Spleen (tissue), 11 donors: ENCODE data around the gene CIAO2B. TPM values are rescaled to one million over a fixed set of nuclear protein-coding genes. Genes with fewer than 3 reads are reported as not detected.
A peak's percentile ranks its signal among the peaks of the same experiment; 100 is the strongest.

Experiments used
- DNase-seq: peaks from one replicate; pipeline ENCODE4 v3.0.0-alpha.2; 2020
- H3K27ac ChIP-seq, 8 donors: fragments of 200-600 bp; sonication (generic) in 7 of 8; 1 replicate in 4 of 8; 2 replicates in 4 of 8; pipeline versions ENCODE4 v1.5.0 to v1.8.0; 2016 to 2021; ENCODE audit warnings: inconsistent platforms in 4 of 8, mild to moderate bottlenecking in 4 of 8, moderate library complexity in 1 of 8
- H3K27me3 ChIP-seq, 7 donors: fragments of 200-600 bp; sonication (generic) in 6 of 7; replicated peaks in 1 of 7; 1 replicate in 4 of 7; 2 replicates in 3 of 7; pipeline versions ENCODE4 v1.5.0 to v1.8.0; 2016 to 2021; ENCODE audit warnings: inconsistent platforms in 3 of 7, mild to moderate bottlenecking in 1 of 7
- H3K36me3 ChIP-seq, 6 donors: fragments of 200-600 bp; sonication (generic) in 5 of 6; 1 replicate in 4 of 6; 2 replicates in 2 of 6; pipeline versions ENCODE4 v1.5.0 to v1.8.0; 2016 to 2021; ENCODE audit warnings: inconsistent platforms in 2 of 6
- H3K4me1 ChIP-seq, 6 donors: fragments of 200-600 bp; sonication (generic) in 5 of 6; 1 replicate in 3 of 6; 2 replicates in 3 of 6; pipeline versions ENCODE4 v1.5.0 to v1.8.0; 2016 to 2021; ENCODE audit warnings: inconsistent platforms in 3 of 6
- H3K4me3 ChIP-seq, 8 donors: fragments of 200-600 bp; sonication (generic) in 7 of 8; 1 replicate in 4 of 8; 2 replicates in 4 of 8; pipeline versions ENCODE4 v1.5.0 to v1.8.0; 2016 to 2021; ENCODE audit warnings: inconsistent platforms in 4 of 8, mild to moderate bottlenecking in 4 of 8, moderate library complexity in 2 of 8
- H3K9me3 ChIP-seq, 8 donors: fragments of 200-600 bp; sonication (generic) in 7 of 8; 1 replicate in 4 of 8; 2 replicates in 4 of 8; pipeline versions ENCODE4 v1.5.0 to v1.8.0; 2016 to 2021; ENCODE audit warnings: inconsistent platforms in 4 of 8
- POLR2A ChIP-seq, 3 donors: fragments of 450-650 bp; IDR thresholded peaks; one replicate each; pipeline ENCODE4 v1.5.1; 2017; ENCODE audit warnings: antibody characterized with exemption in 3 of 3, mild to moderate bottlenecking in 1 of 3
- POLR2AphosphoS5 ChIP-seq, 3 donors: sonication (generic); formaldehyde crosslinking; IDR thresholded peaks; one replicate each; pipeline ENCODE4 v1.5.1; 2017; ENCODE audit warnings: antibody characterized with exemption in 3 of 3
- WGBS, 5 donors: extraction: QIAGEN DNeasy Blood & Tissue Kit in 3 of 5; methylation state at CpG; one replicate each; pipeline versions ENCODE4 v1.1.5 to v1.1.7; 2013 to 2018; 5-methylcytosine and 5-hydroxymethylcytosine counted together
- intact Hi-C: fragments of 100-400 bp; cut with DNase I; formaldehyde crosslinking; loops from one replicate; pipeline ENCODE4 v1.15.0; 2023; ENCODE audit warnings: low total_unique reads
- polyA plus RNA-seq, 3 donors: library from polyadenylated mRNA; stranded (reverse); fragments of 200-250 nt; gene quantifications; one replicate each; pipeline ENCODE4 v1.2.1, GENCODE V29; 2013
- total RNA-seq, 7 donors: library from RNA; depleted of rRNA in 3 of 7; stranded (reverse); fragments of >200 nt in 3 of 7; fragmentation: NEBNext Ultra II Directional in 4 of 7; extraction: Animal tissue kit (Norgen Biotek cat#: 25700) in 4 of 7; gene quantifications; one replicate each; pipeline versions ENCODE4 v1.1.0 to v1.2.1, GENCODE V29; 2016 to 2021
- TF ChIP-seq, protein P1 (sequence below), 11 experiments: fragments of 200-600 bp in 7 of 11; fragments of 450-650 bp in 4 of 11; sonication (generic) in 4 of 11; IDR thresholded peaks in 8 of 11; conservative IDR thresholded peaks in 3 of 11; 1 replicate in 7 of 11; 2 replicates in 4 of 11; pipeline versions ENCODE4 v1.4.0 to v1.8.0; 2016 to 2021; ENCODE audit warnings: antibody characterized with exemption in 11 of 11, inconsistent platforms in 4 of 11, mild to moderate bottlenecking in 1 of 11
- donor health status: healthy with polysubstance abuse.
- donor health status: DM: no; HTN: no; CAD: no; lungs with moderate emphysema.
- donor health status: DM: no; HTN: no; CAD: no.
- donor health status: Bipolar disorder and iron deficiency.
- donor health status: healthy.
- donor health status: DM: no; HTN: no; CAD: no.
- donor health status: DM: yes; HTN: yes; CAD: no.

Gene CIAO2B
- total and polyA plus RNA-seq, 10 donors: 46.8 to 168 (median 58.1) TPM

DNA sequence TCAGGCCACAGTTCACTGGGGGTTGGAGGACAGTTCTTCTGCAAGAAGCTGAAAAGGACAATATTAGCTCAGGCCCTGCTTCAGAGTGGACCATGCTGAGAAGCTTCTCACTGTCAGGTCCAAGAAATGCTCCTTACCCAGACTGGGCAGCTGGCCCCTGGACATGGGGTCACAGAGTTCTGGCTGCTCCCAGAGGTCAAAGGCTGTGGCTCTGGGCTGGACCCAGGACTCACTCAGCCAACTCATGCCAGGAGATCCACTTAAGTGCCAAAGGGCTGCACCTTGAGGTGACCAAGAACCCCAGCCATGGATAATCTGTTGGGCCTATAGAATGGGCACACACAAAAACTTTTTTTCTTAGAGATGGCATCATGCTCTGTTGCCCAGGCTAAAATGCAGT is 5.2 kb upstream of the CIAO2B start:
- TF ChIP-seq POLR2A (IDR thresholded peaks at IDR 0.05) (no peak), POLR2AphosphoS5 (IDR thresholded peaks at IDR 0.05) (no peak)
- TF ChIP-seq, protein P1, sequence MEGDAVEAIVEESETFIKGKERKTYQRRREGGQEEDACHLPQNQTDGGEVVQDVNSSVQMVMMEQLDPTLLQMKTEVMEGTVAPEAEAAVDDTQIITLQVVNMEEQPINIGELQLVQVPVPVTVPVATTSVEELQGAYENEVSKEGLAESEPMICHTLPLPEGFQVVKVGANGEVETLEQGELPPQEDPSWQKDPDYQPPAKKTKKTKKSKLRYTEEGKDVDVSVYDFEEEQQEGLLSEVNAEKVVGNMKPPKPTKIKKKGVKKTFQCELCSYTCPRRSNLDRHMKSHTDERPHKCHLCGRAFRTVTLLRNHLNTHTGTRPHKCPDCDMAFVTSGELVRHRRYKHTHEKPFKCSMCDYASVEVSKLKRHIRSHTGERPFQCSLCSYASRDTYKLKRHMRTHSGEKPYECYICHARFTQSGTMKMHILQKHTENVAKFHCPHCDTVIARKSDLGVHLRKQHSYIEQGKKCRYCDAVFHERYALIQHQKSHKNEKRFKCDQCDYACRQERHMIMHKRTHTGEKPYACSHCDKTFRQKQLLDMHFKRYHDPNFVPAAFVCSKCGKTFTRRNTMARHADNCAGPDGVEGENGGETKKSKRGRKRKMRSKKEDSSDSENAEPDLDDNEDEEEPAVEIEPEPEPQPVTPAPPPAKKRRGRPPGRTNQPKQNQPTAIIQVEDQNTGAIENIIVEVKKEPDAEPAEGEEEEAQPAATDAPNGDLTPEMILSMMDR (IDR thresholded peaks at IDR 0.05 in 8 of 11, conservative IDR thresholded peaks at IDR 0.05 in 3 of 11): no peak
- intact Hi-C loops: no loop called here
- DNase-seq: no peak
- Histone ChIP-seq H3K4me1 (peaks cover 16 to 45% (median 31%) of the 10 kb centered on the region in 6 donors), H3K27me3 (no peaks in the 10 kb centered on the region), H3K36me3 (peaks cover 0 to 78% (median 56%) of the 10 kb centered on the region in 6 donors), H3K9me3 (no peaks in the 10 kb centered on the region), H3K27ac (no peak overlapping the region), H3K4me3 (no peak overlapping the region)

DNA sequence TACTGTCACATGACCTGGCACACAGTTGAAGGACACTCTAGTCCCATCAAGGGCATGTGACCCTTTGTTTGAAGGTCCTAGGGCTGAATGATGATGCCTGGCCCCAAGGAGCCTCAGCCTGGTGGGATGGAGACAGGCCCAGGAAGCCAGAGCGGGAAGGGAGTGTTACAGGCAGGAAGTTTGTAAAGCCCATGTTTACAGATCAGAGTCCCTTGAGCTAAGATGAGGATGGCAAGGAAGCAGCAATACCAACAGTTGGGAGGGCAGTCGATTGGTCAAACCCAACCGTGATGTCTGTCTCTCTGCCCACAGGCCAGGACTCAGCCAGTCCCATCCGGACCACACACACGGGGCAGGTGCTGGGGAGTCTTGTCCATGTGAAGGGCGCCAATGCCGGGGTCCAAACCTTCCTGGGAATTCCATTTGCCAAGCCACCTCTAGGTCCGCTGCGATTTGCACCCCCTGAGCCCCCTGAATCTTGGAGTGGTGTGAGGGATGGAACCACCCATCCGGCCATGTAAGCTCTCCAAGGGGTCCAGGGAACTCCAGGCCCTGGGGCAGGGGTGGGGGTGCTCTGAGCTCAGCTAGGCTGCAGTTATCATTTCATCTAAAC is 3.6 kb upstream of the CIAO2B start:
- Histone ChIP-seq H3K4me3 (no peak overlapping the region), H3K9me3 (no peaks in the 10 kb centered on the region), H3K27me3 (no peaks in the 10 kb centered on the region), H3K4me1 (peaks cover 24 to 56% (median 40%) of the 10 kb centered on the region in 6 donors), H3K36me3 (peaks cover 0 to 64% (median 44%) of the 10 kb centered on the region in 6 donors), H3K27ac (peak overlapping the region in 1 of 8 donors; percentile 1)
- TF ChIP-seq, protein P1 (IDR thresholded peaks at IDR 0.05 in 8 of 11, conservative IDR thresholded peaks at IDR 0.05 in 3 of 11): no peak
- TF ChIP-seq POLR2A (IDR thresholded peaks at IDR 0.05): no peak
- no peak for TF ChIP-seq POLR2AphosphoS5 (IDR thresholded peaks at IDR 0.05)
- no peak for DNase-seq
- WGBS, 5 donors: 88 to 93% (median 92%) methylated on average over 10 of the region's 10 CpGs
- intact Hi-C loops: no loop called here

DNA sequence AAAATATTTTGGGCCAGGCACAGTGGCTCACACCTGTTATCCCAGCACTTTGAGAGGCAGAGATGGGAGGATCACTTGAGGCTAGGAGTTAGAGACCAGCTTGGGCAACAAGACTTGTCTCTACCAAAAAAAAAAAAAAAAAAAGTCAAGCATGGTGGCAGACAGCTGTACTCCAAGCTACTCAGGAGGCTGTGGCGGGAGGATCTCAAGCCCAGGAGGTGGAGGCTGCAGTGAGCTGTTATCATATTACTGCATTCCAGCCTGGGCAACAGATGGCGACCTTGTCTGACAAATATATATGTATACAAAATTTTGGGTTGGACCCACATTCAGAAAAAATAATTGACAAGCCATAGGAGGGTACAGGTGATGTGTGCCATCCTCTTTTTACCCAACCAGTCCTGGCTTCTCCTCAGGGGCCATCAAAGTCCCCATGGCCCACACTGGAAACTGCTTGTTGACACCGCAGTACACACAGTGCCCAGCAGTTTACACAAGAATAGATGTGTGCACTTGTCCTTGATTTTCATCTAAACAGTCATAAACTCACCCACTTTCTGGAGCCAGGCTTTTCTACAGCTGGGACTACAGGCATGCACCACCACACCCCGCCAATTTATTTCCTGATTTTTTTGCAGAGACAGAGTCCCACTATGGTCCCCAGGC is 2.8 kb upstream of the CIAO2B start:
- peaks cover 0 to 64% (median 41%) of the 10 kb centered on the region in 6 donors for H3K36me3 ChIP-seq

DNA sequence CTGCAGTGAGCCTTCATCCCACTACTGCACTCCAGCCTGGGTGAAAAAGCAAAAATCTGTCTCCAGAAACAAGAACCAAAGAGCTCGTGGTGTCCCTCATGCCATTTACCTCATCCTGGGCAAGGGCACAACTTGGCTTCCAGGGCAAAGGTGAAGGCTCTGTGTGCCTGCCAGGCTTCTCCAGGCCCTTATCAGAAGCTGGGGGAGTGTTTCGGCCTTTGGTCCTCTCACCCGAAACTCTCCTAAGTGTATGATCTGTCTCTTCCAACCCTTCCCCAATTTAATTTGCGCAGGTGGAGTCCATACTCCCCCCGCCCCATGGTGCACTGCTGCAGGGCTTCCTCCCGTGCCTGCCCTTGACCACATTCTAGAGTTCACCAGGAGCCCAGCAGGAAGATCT is 2.3 kb upstream of the CIAO2B start:
- Histone ChIP-seq H3K4me3 (no peak overlapping the region), H3K36me3 (peaks cover 0 to 64% (median 40%) of the 10 kb centered on the region in 6 donors)

More for the DNA sequence above, 2.8 kb upstream of the CIAO2B start:
- H3K27me3 ChIP-seq: no peaks in the 10 kb centered on the region
- TF ChIP-seq POLR2AphosphoS5 (IDR thresholded peaks at IDR 0.05) (no peak), POLR2A (IDR thresholded peaks at IDR 0.05) (no peak)
- TF ChIP-seq, protein P1 (IDR thresholded peaks at IDR 0.05 in 8 of 11, conservative IDR thresholded peaks at IDR 0.05 in 3 of 11): no peak
- 75 to 95% (median 92%) methylated on average over 4 of the region's 4 CpGs for WGBS, 5 donors
- H3K4me1 ChIP-seq: peaks cover 31 to 64% (median 48%) of the 10 kb centered on the region in 6 donors
- H3K4me3 ChIP-seq: no peak overlapping the region
- no peaks in the 10 kb centered on the region for H3K9me3 ChIP-seq
- H3K27ac ChIP-seq: peak overlapping the region in 1 of 8 donors; percentile 1
- no peak for DNase-seq
- intact Hi-C loops: no loop called here

More for the DNA sequence above, 2.3 kb upstream of the CIAO2B start:
- TF ChIP-seq, protein P1 (IDR thresholded peaks at IDR 0.05 in 8 of 11, conservative IDR thresholded peaks at IDR 0.05 in 3 of 11): no peak
- TF ChIP-seq POLR2A (IDR thresholded peaks at IDR 0.05): no peak
- no peak for TF ChIP-seq POLR2AphosphoS5 (IDR thresholded peaks at IDR 0.05)
- Histone ChIP-seq H3K27ac (peak overlapping the region in 2 of 8 donors; percentile 15 to 97), H3K27me3 (no peaks in the 10 kb centered on the region), H3K4me1 (peaks cover 31 to 65% (median 51%) of the 10 kb centered on the region in 6 donors), H3K9me3 (no peaks in the 10 kb centered on the region)
- DNase-seq: no peak
- 76 to 90% (median 84%) methylated on average over 5 to 6 of the region's 6 CpGs for WGBS, 5 donors
- intact Hi-C loops: no loop called here
